Lower leg skin (tissue), 4 donors: Measurements from ENCODE around the gene HLA-DMA. TPM values are rescaled to one million over a fixed set of nuclear protein-coding genes. Genes with fewer than 3 reads are reported as not detected.
"Not testable (repeated sequence)": the region's sequence is repeated elsewhere in the genome, so short reads cannot be mapped to it uniquely, and the experiment has no call there.

Source experiments
- DNase-seq, 2 donors: peaks; one replicate each; pipeline ENCODE4 v3.0.0-alpha.2; 2019; ENCODE audit warnings: low spot score in 2 of 2
- H3K4me3 ChIP-seq: fragments of 200-600 bp; sonication (generic); 2 replicates; pipeline ENCODE4 v1.5.1; 2017; ENCODE audit warnings: mild to moderate bottlenecking, low read depth; ENCODE audit not compliant: poor library complexity, severe bottlenecking
- POLR2A ChIP-seq, 2 donors: fragments of 450-650 bp; IDR thresholded peaks; one replicate each; pipeline ENCODE4 v1.6.1; 2016 to 2017; ENCODE audit warnings: antibody characterized with exemption in 2 of 2, mild to moderate bottlenecking in 1 of 2, moderate library complexity in 1 of 2
- WGBS, 2 donors: methylation state at CpG; one replicate each; pipeline ENCODE4 v1.1.5; 2018; 5-methylcytosine and 5-hydroxymethylcytosine counted together
- intact Hi-C: fragments of 100-400 bp; cut with DNase I; formaldehyde crosslinking; loops from one replicate; pipeline ENCODE4 v1.15.0; 2023; ENCODE audit warnings: low total_unique reads
- total RNA-seq, 4 donors: library from RNA; depleted of rRNA; stranded (reverse); fragments of >200 nt; gene quantifications; one replicate each; pipeline ENCODE4 v1.1.0, GENCODE V29; 2016
- TF ChIP-seq, protein P1 (sequence below), 3 donors: fragments of 450-650 bp; IDR thresholded peaks; one replicate each; pipeline ENCODE4 v1.5.1; 2016; ENCODE audit warnings: antibody characterized with exemption in 3 of 3, mild to moderate bottlenecking in 3 of 3, moderate library complexity in 2 of 3

Gene HLA-DMA
- total RNA-seq, 4 donors from 2014 or later: 11.5 to 33.4 (median 22.4) TPM

- 49 to 51% methylated on average over 11 of the region's 11 CpGs for WGBS, 2 donors
- no peak overlapping the region for H3K4me3 ChIP-seq
- DNase-seq: no peak
- intact Hi-C loops: no loop called here
- TF ChIP-seq POLR2A (IDR thresholded peaks at IDR 0.05): no peak
- TF ChIP-seq, protein P1, sequence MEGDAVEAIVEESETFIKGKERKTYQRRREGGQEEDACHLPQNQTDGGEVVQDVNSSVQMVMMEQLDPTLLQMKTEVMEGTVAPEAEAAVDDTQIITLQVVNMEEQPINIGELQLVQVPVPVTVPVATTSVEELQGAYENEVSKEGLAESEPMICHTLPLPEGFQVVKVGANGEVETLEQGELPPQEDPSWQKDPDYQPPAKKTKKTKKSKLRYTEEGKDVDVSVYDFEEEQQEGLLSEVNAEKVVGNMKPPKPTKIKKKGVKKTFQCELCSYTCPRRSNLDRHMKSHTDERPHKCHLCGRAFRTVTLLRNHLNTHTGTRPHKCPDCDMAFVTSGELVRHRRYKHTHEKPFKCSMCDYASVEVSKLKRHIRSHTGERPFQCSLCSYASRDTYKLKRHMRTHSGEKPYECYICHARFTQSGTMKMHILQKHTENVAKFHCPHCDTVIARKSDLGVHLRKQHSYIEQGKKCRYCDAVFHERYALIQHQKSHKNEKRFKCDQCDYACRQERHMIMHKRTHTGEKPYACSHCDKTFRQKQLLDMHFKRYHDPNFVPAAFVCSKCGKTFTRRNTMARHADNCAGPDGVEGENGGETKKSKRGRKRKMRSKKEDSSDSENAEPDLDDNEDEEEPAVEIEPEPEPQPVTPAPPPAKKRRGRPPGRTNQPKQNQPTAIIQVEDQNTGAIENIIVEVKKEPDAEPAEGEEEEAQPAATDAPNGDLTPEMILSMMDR (IDR thresholded peaks at IDR 0.05): no peak
These were observed 5.1 kb downstream of the HLA-DMA start for GRCh38 chr6:32947552-32948465.

- no peak for DNase-seq
- H3K4me3 ChIP-seq: no peak overlapping the region
- TF ChIP-seq, protein P1 (IDR thresholded peaks at IDR 0.05): no peak
- TF ChIP-seq POLR2A (IDR thresholded peaks at IDR 0.05): no peak
- intact Hi-C loops: no loop called here
These were observed 6.0 kb downstream of the HLA-DMA start for GRCh38 chr6:32946893-32947292.

GRCh38 chr6:32945953-32946352, 6.9 kb downstream of the HLA-DMA start:
- intact Hi-C loops: no loop called here
- H3K4me3 ChIP-seq: no peak overlapping the region
- TF ChIP-seq POLR2A (IDR thresholded peaks at IDR 0.05): no peak
- TF ChIP-seq, protein P1 (IDR thresholded peaks at IDR 0.05): no peak
- DNase-seq: no peak

DNA sequence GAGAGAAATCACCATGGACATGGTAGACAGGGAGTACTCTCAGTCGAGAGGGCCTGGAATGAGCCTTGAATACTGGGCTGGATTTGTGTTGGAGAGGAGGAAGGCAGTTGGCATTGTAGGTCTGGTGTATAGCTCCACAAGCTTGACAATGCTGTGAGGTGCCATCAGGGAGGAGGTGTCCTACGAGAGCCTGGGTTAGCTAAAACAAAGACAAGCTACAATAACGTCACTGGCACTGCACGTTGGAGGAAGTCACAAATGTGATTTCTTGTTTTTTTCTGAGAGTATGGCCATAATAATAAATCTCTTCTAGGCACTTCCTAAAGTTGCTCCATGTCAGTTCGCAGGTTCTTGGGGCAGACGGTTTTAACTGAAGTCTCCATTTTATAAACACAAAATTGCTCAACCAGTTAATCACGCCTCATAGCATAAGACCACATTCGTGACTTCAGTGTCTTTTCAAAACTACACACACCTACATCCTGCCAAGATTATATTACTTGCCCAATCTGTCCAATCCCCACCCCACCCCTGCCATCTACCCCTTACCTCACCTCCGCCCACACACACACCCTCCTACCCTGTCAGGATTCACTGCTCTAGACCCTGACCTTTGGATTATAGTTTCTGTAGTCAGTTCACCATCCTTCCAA, 7.7 kb downstream of the HLA-DMA start:
- no peak for DNase-seq
- 80 to 86% methylated on average over 9 of the region's 9 CpGs for WGBS, 2 donors
- H3K4me3 ChIP-seq: no peak overlapping the region
- TF ChIP-seq, protein P1 (IDR thresholded peaks at IDR 0.05): no peak
- TF ChIP-seq POLR2A (IDR thresholded peaks at IDR 0.05): no peak
- intact Hi-C loops: no loop called here

DNA sequence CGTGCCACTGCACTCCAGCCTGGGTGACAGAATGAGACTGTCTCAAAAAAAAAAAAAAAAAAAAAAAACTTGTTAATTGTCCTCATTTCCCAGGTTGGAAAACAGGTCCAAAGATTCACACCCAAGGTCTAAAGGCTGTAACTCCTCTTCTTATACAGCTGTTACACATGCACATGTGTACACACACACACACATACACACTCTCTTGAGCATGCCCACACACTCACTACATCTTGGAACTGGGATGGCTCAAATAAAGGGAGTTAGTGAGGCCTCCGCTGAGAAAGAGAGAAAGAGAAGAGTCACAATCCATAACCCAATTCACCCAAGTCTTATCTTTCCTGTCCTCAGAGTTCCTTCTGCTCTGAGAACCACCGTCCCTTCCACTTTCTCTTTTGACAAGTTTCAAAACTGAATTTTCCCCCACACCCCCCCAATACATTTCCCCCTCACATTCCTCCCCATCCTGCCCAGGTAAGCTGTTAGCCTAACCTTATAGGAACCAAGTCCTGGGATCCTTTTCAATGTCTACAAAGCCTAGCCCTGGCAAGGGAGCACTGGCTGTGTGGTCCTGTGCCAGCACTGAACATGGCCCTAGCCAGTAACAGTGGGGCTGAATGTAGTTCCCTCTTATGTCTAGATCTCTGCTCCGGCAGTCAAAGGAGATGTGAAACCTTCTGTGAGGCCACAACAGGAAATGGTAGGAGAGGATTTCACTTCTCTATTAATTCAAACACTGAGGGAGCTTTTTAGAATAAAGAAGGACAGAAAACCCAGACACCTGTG, 8.8 kb downstream of the HLA-DMA start:
- H3K4me3 ChIP-seq: no peak overlapping the region
- intact Hi-C loops: no loop called here
- TF ChIP-seq, protein P1 (IDR thresholded peaks at IDR 0.05): no peak
- TF ChIP-seq POLR2A (IDR thresholded peaks at IDR 0.05): no peak
- no peak for DNase-seq
- WGBS, 2 donors: 53 to 84% methylated on average over 4 of the region's 4 CpGs

DNA sequence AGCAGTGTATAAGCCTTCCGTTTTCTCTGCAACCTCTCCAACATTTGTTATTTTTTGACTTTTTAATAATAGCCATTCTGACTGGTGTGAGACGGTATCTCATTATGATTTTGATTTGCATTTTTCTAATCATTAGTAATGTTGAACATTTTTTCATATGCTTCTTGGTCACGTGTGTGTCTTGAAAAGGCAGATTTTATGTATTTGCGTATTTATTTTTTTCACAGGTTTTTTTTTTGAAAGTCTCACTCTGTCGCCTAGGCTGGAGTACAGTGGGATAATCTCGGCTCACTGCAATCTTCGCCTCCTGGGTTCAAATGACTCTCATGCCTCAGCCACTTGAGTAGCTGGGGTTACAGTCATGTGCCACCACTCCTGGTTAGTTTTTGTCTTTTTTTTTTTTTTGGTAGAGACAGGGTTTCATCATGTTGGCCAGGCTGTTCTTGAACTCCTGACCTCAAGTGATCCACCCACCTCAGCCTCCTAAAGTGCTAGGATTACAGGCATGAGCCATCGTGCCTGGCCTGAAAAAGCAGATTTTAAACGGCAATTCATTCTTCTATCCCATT, 10.3 kb downstream of the HLA-DMA start:
- WGBS, 2 donors: 89% methylated on average over 9 of the region's 9 CpGs
- H3K4me3 ChIP-seq, intact Hi-C loops, DNase-seq: not testable (repeated sequence)
